ENCODE results near the gene MEX3D. TPM values are rescaled to one million over a fixed set of nuclear protein-coding genes. Genes with fewer than 3 reads are reported as not detected.
"Not testable (repeated sequence)": the region's sequence is repeated elsewhere in the genome, so short reads cannot be mapped to it uniquely, and the experiment has no call there.

Gene MEX3D
- total RNA-seq, 1 experiment from 2014 or later: 70.4 TPM

- Histone ChIP-seq H3K23ac (ENCODE audit: insufficient read length, low read depth, low read length) (no peak overlapping the region), H3K27me3 (ENCODE audit: insufficient read depth, low read length) (peaks cover 16% of the 10 kb centered on the region; the same call in 1 of the 2 replicates)
Measured at GRCh38 chr19:1520203-1520780, 47.8 kb downstream of the MEX3D start.

GRCh38 chr19:1519802-1520201, 48.3 kb downstream of the MEX3D start:
- Mint-ChIP-seq H3K9me3 (peaks cover 0 to 14% of the 10 kb centered on the region in 2 experiments; a peak in 3 of 5 replicates), H3K27me3 (ENCODE audit: low read depth) (peaks cover 81% of the 10 kb centered on the region)
- not testable (repeated sequence) for H2BK120ac ChIP-seq (ENCODE audit: low read depth, low read length, poor library complexity, severe bottlenecking); H3K4me2 ChIP-seq (ENCODE audit: insufficient read depth, insufficient read length, low read length); H2AK5ac ChIP-seq (ENCODE audit: insufficient read length, low read length); H4K8ac ChIP-seq (replicated peaks; ENCODE audit: insufficient read length, low read depth, low read length); H3K27ac Mint-ChIP-seq; H3K36me3 Mint-ChIP-seq (ENCODE audit: insufficient read depth in 1 of 3, low read depth in 3 of 3); H4K5ac ChIP-seq (ENCODE audit: insufficient read length, low read depth, low read length); H3K4ac ChIP-seq (ENCODE audit: low read depth, low read length); DNase-seq; H3K23ac ChIP-seq (ENCODE audit: insufficient read length, low read depth, low read length); H2BK20ac ChIP-seq (ENCODE audit: low read depth, low read length, poor library complexity, severe bottlenecking); H3K14ac ChIP-seq (ENCODE audit: insufficient read depth, low read length); H3K4me1 ChIP-seq (ENCODE audit: insufficient read depth, low read length); H3T11ph ChIP-seq (ENCODE audit: low read length); H3K18ac ChIP-seq (ENCODE audit: insufficient read length, low read depth, low read length); H2BK15ac ChIP-seq (ENCODE audit: low read depth, low read length); H3K4me3 Mint-ChIP-seq; H2AFZ ChIP-seq (ENCODE audit: low read length); H3K79me2 ChIP-seq (ENCODE audit: insufficient read depth, low read length); H4K20me1 ChIP-seq (ENCODE audit: control insufficient read depth, insufficient read depth, insufficient read length); H4K91ac ChIP-seq (ENCODE audit: insufficient read length, low read depth, low read length); H2BK12ac ChIP-seq (ENCODE audit: insufficient read length, low read depth, low read length); H2BK5ac ChIP-seq (ENCODE audit: insufficient read length, low read length); H3K9me3 ChIP-seq (ENCODE audit: control insufficient read depth, low read depth, low read length); H3K9ac ChIP-seq (ENCODE audit: extremely low read depth, insufficient read length, low read length); H3K4me1 Mint-ChIP-seq; H3K23me2 ChIP-seq (ENCODE audit: insufficient read length, low read depth, low read length, poor library complexity, severe bottlenecking); H3K79me1 ChIP-seq (ENCODE audit: insufficient read depth, low read depth, low read length, poor library complexity, severe bottlenecking); H3K56ac ChIP-seq (ENCODE audit: insufficient read length, low read depth, low read length); H3K27ac ChIP-seq (ENCODE audit: insufficient read length, low read depth, low read length)
- peaks cover 13% of the 10 kb centered on the region; the same call in 1 of the 2 replicates for H3K27me3 ChIP-seq (ENCODE audit: insufficient read depth, low read length)
- WGBS (ENCODE audit: extremely low coverage, insufficient read length, low lambda C conversion rate): no CpG with 5 or more reads among the region's 8 CpGs

More at GRCh38 chr19:1520203-1520780, 47.8 kb downstream of the MEX3D start:
- H4K8ac ChIP-seq (replicated peaks; ENCODE audit: insufficient read length, low read depth, low read length): no peak overlapping the region
- Mint-ChIP-seq H3K4me1 (peaks cover 6 to 7% of the 10 kb centered on the region in 2 experiments; a peak in 3 of 4 replicates), H3K9me3 (peaks cover 0 to 14% of the 10 kb centered on the region in 2 experiments; a peak in 3 of 5 replicates), H3K36me3 (ENCODE audit: insufficient read depth in 1 of 3, low read depth in 3 of 3) (no peaks in the 10 kb centered on the region), H3K27ac (no peak overlapping the region), H3K4me3 (no peak overlapping the region), H3K27me3 (ENCODE audit: low read depth) (peaks cover 81% of the 10 kb centered on the region)
- DNase-seq: no peak
- no peak overlapping the region for H3K9ac ChIP-seq (ENCODE audit: extremely low read depth, insufficient read length, low read length)
- H4K91ac ChIP-seq (ENCODE audit: insufficient read length, low read depth, low read length): no peak overlapping the region
- H3K9me3 ChIP-seq (ENCODE audit: control insufficient read depth, low read depth, low read length): no peaks in the 10 kb centered on the region
- H2AFZ ChIP-seq (ENCODE audit: low read length): no peak overlapping the region
- no peak overlapping the region for H3K27ac ChIP-seq (ENCODE audit: insufficient read length, low read depth, low read length)
- TF ChIP-seq CTCF (conservative IDR thresholded peaks at IDR 0.05): no peak
- H3K4me2 ChIP-seq (ENCODE audit: insufficient read depth, insufficient read length, low read length): no peak overlapping the region
- H3K79me2 ChIP-seq (ENCODE audit: insufficient read depth, low read length): no peaks in the 10 kb centered on the region
- H3K14ac ChIP-seq (ENCODE audit: insufficient read depth, low read length): no peak overlapping the region; the same call in 1 of the 2 replicates
- H2AK5ac ChIP-seq (ENCODE audit: insufficient read length, low read length): no peak overlapping the region
- H2BK20ac ChIP-seq (ENCODE audit: low read depth, low read length, poor library complexity, severe bottlenecking): no peak overlapping the region
- no peak overlapping the region for H4K5ac ChIP-seq (ENCODE audit: insufficient read length, low read depth, low read length)
- no peak overlapping the region for H3T11ph ChIP-seq (ENCODE audit: low read length)
- H2BK12ac ChIP-seq (ENCODE audit: insufficient read length, low read depth, low read length): no peak overlapping the region
- no peak overlapping the region for H2BK5ac ChIP-seq (ENCODE audit: insufficient read length, low read length)
- no peaks in the 10 kb centered on the region for H3K23me2 ChIP-seq (ENCODE audit: insufficient read length, low read depth, low read length, poor library complexity, severe bottlenecking)
- H4K20me1 ChIP-seq (ENCODE audit: control insufficient read depth, insufficient read depth, insufficient read length): no peaks in the 10 kb centered on the region
- H3K56ac ChIP-seq (ENCODE audit: insufficient read length, low read depth, low read length): no peak overlapping the region
- H3K4ac ChIP-seq (ENCODE audit: low read depth, low read length): no peak overlapping the region
- no peak overlapping the region for H3K18ac ChIP-seq (ENCODE audit: insufficient read length, low read depth, low read length)
- no peaks in the 10 kb centered on the region for H3K79me1 ChIP-seq (ENCODE audit: insufficient read depth, low read depth, low read length, poor library complexity, severe bottlenecking)
- no CpG with 5 or more reads among the region's 17 CpGs for WGBS (ENCODE audit: extremely low coverage, insufficient read length, low lambda C conversion rate)
- no peak overlapping the region for H2BK15ac ChIP-seq (ENCODE audit: low read depth, low read length)
- no peak overlapping the region for H2BK120ac ChIP-seq (ENCODE audit: low read depth, low read length, poor library complexity, severe bottlenecking)
- no peaks in the 10 kb centered on the region for H3K4me1 ChIP-seq (ENCODE audit: insufficient read depth, low read length)
